LNCaP clone FGC (cell line): ENCODE data around the gene WDR37.

ENCODE experiments used
- DNase-seq: peaks from one replicate; pipeline ENCODE4 v3.0.0-alpha.2; 2011; ENCODE audit warnings: low read depth
- H3K4me3 ChIP-seq: 2 replicates; pipeline ENCODE4 v1.5.1; 2011; ENCODE audit warnings: mild to moderate bottlenecking, low read depth, low read length, control low read depth
- CTCF ChIP-seq: IDR thresholded peaks from 2 replicates; pipeline ENCODE4 v1.5.1; 2012; ENCODE audit warnings: mild to moderate bottlenecking; ENCODE audit not compliant: control insufficient read depth, insufficient read depth; ENCODE audit errors: extremely low read depth

WDR37 gene

GRCh38 chr10:1109795-1110673 is 53.8 kb downstream of the WDR37 start:
- no peak overlapping the region for H3K4me3 ChIP-seq
- TF ChIP-seq CTCF = peak; percentile 73
- DNase-seq = peak; percentile 19

- peak; percentile 42 for DNase-seq
- no peak overlapping the region for H3K4me3 ChIP-seq
- no peak for TF ChIP-seq CTCF
Measured at GRCh38 chr10:1110674-1111119, 54.5 kb downstream of the WDR37 start.

- no peak for DNase-seq
- no peak overlapping the region for H3K4me3 ChIP-seq
- no peak for TF ChIP-seq CTCF
Measured at GRCh38 chr10:1114315-1114714, 58.1 kb downstream of the WDR37 start.

GRCh38 chr10:1114719-1115606 is 58.8 kb downstream of the WDR37 start:
- no peak for TF ChIP-seq CTCF
- H3K4me3 ChIP-seq = no peak overlapping the region
- no peak for DNase-seq

GRCh38 chr10:1115607-1115955 is 59.4 kb downstream of the WDR37 start:
- no peak for TF ChIP-seq CTCF
- no peak for DNase-seq
- no peak overlapping the region for H3K4me3 ChIP-seq

- TF ChIP-seq CTCF = no peak
- no peak overlapping the region for H3K4me3 ChIP-seq
- no peak for DNase-seq
Measured at GRCh38 chr10:1116051-1116450, 59.9 kb downstream of the WDR37 start.
